Neuronal stem cell (in vitro differentiated cells): ENCODE data around the gene ATG14.

Experiments used
- DNase-seq: peaks from one replicate; pipeline ENCODE4 v3.0.0-alpha.2; 2013; ENCODE audit warnings: low spot score
- H2AFZ ChIP-seq: one replicate; pipeline ENCODE4 v1.6.1; 2013; ENCODE audit warnings: mild to moderate bottlenecking, low read length, inconsistent platforms
- H2AK5ac ChIP-seq: 2 replicates; pipeline ENCODE4 v1.6.1; 2013; ENCODE audit warnings: low read depth, mild to moderate bottlenecking, inconsistent platforms, low read length, moderate library complexity, mixed read lengths
- H2BK120ac ChIP-seq: 2 replicates; pipeline ENCODE4 v1.6.1; 2013; ENCODE audit warnings: low read depth, mild to moderate bottlenecking, inconsistent platforms, low read length, moderate library complexity, mixed read lengths
- H2BK12ac ChIP-seq: one replicate; pipeline ENCODE4 v1.6.1; 2013; ENCODE audit warnings: low read length, inconsistent platforms
- H2BK15ac ChIP-seq: 2 replicates; pipeline ENCODE4 v1.6.1; 2013; ENCODE audit warnings: mild to moderate bottlenecking, low read length, inconsistent platforms, mixed read lengths
- H2BK5ac ChIP-seq: one replicate; pipeline ENCODE4 v1.6.1; 2013; ENCODE audit warnings: inconsistent platforms, mild to moderate bottlenecking, low read length, moderate library complexity
- H3K14ac ChIP-seq: one replicate; pipeline ENCODE4 v1.6.1; 2013; ENCODE audit warnings: low read length, inconsistent platforms
- H3K18ac ChIP-seq: 2 replicates; pipeline ENCODE4 v1.6.1; 2013; ENCODE audit warnings: low read length, inconsistent platforms
- H3K23ac ChIP-seq: 2 replicates; pipeline ENCODE4 v1.6.1; 2013; ENCODE audit warnings: low read depth, mild to moderate bottlenecking, mixed read lengths, low read length, inconsistent platforms; ENCODE audit not compliant: poor library complexity
- H3K27ac ChIP-seq: replicated peaks from 3 replicates; pipeline ENCODE4 v1.5.1; 2013; ENCODE audit warnings: low read length, inconsistent platforms
- H3K27me3 ChIP-seq, 3 experiments: 2 replicates each; pipeline ENCODE4 v1.6.1; 2013; ENCODE audit warnings: low read length in 3 of 3, mild to moderate bottlenecking in 2 of 3, inconsistent platforms in 1 of 3, low read depth in 1 of 3, mixed read lengths in 1 of 3, moderate library complexity in 1 of 3; ENCODE audit not compliant: control insufficient read depth in 3 of 3, insufficient read depth in 3 of 3
- H3K36me3 ChIP-seq, 2 donors: replicated peaks in 1 of 2; 2 replicates each; pipeline ENCODE4 v1.6.1; 2013; ENCODE audit warnings: low read length in 2 of 2; ENCODE audit not compliant: control insufficient read depth in 2 of 2, insufficient read depth in 2 of 2
- H3K4ac ChIP-seq: 2 replicates; pipeline ENCODE4 v1.6.1; 2013; ENCODE audit warnings: inconsistent platforms, mild to moderate bottlenecking, low read length, moderate library complexity
- H3K4me1 ChIP-seq, 2 donors: 1 replicate in 1 of 2; 2 replicates in 1 of 2; pipeline ENCODE4 v1.6.1; 2013; ENCODE audit warnings: low read length in 2 of 2, low read depth in 1 of 2; ENCODE audit not compliant: control insufficient read depth in 2 of 2, insufficient read depth in 1 of 2
- H3K4me2 ChIP-seq: one replicate; pipeline ENCODE4 v1.6.1; 2013; ENCODE audit warnings: mild to moderate bottlenecking, low read length, inconsistent platforms; ENCODE audit not compliant: insufficient read depth, poor library complexity, severe bottlenecking
- H3K4me3 ChIP-seq, 2 donors: 2 replicates each; pipeline ENCODE4 v1.5.1; 2013; ENCODE audit warnings: low read length in 2 of 2, mild to moderate bottlenecking in 2 of 2, inconsistent platforms in 1 of 2, moderate library complexity in 1 of 2
- H3K79me1 ChIP-seq: one replicate; pipeline ENCODE4 v1.6.1; 2013; ENCODE audit warnings: low read depth, mild to moderate bottlenecking, inconsistent platforms, low read length, moderate library complexity
- H3K9ac ChIP-seq: one replicate; pipeline ENCODE4 v1.6.1; 2013; ENCODE audit warnings: mild to moderate bottlenecking, low read depth, low read length, inconsistent platforms; ENCODE audit not compliant: poor library complexity
- H3K9me3 ChIP-seq, 2 donors: replicated peaks in 1 of 2; 2 replicates each; pipeline versions ENCODE3 to v1.6.1; 2013; ENCODE audit warnings: low read length in 2 of 2, mild to moderate bottlenecking in 2 of 2, inconsistent platforms in 1 of 2, low read depth in 1 of 2, mixed read lengths in 1 of 2, moderate library complexity in 1 of 2; ENCODE audit not compliant: control insufficient read depth in 2 of 2, insufficient read depth in 1 of 2
- H4K8ac ChIP-seq: one replicate; pipeline ENCODE4 v1.6.1; 2013; ENCODE audit warnings: low read depth, mild to moderate bottlenecking, inconsistent platforms, low read length, moderate library complexity
- H4K91ac ChIP-seq: one replicate; pipeline ENCODE4 v1.6.1; 2013; ENCODE audit warnings: low read length, low read depth, mild to moderate bottlenecking, inconsistent platforms; ENCODE audit not compliant: poor library complexity
- WGBS, 2 donors: extraction: QIAGEN DNeasy Blood & Tissue Kit; methylation state at CpG; one replicate each; pipeline ENCODE4 v1.1.7; 2013; ENCODE audit warnings: missing lambda C conversion rate in 2 of 2, mixed read lengths in 1 of 2; ENCODE audit not compliant: insufficient read length in 2 of 2, insufficient replicate concordance in 1 of 2; ENCODE audit errors: extremely low coverage in 2 of 2; 5-methylcytosine and 5-hydroxymethylcytosine counted together

Gene ATG14

GRCh38 chr14:55382483-55382882 lies 29.1 kb downstream of the ATG14 start:
- H3K18ac ChIP-seq = no peak overlapping the region
- H3K36me3 ChIP-seq = peaks cover 18 to 82% of the 10 kb centered on the region in 2 donors
- no peak overlapping the region for H2AFZ ChIP-seq
- no peak overlapping the region for H3K9ac ChIP-seq
- H3K14ac ChIP-seq = no peak overlapping the region
- no peak overlapping the region for H2AK5ac ChIP-seq
- H3K4ac ChIP-seq = no peak overlapping the region
- no peak overlapping the region for H2BK120ac ChIP-seq
- H3K79me1 ChIP-seq = no peaks in the 10 kb centered on the region
- no peaks in the 10 kb centered on the region for H3K4me1 ChIP-seq
- no peak overlapping the region for H3K4me3 ChIP-seq
- H3K27me3 ChIP-seq = no peaks in the 10 kb centered on the region
- no peak overlapping the region for H4K8ac ChIP-seq
- no peak overlapping the region for H4K91ac ChIP-seq
- no peak overlapping the region for H3K27ac ChIP-seq
- H3K4me2 ChIP-seq = no peak overlapping the region
- no peaks in the 10 kb centered on the region for H3K9me3 ChIP-seq
- H3K23ac ChIP-seq = no peak overlapping the region
- no peak overlapping the region for H2BK15ac ChIP-seq
- DNase-seq = no peak
- WGBS, 2 donors = no CpG with 5 or more reads among the region's 4 CpGs
- H2BK5ac ChIP-seq = no peak overlapping the region
- no peak overlapping the region for H2BK12ac ChIP-seq

DNA sequence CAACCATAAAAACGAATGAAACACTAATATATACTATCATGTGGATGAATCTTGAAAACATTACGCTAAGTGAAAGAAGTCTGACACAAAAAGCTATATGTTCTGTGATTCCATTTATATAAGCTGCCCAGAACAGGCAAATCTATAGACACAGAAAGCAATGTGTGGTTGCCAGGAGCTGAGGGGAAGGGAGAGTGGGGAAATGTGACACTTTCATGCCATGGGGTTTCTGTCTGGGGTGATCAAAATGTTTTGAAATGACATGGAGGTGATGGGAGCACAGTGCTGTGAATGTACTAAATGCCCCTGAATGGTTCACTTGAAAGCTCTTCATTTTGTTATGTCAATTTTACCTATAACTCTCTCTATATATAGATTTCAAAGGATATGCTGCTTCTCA lies 30.1 kb downstream of the ATG14 start:
- no peak for DNase-seq
- Histone ChIP-seq H4K91ac (no peak overlapping the region), H2BK12ac (no peak overlapping the region), H3K9me3 (no peaks in the 10 kb centered on the region), H2AFZ (no peak overlapping the region), H3K36me3 (peaks cover 20 to 86% of the 10 kb centered on the region in 2 donors), H3K27me3 (no peaks in the 10 kb centered on the region), H2BK15ac (no peak overlapping the region), H4K8ac (no peak overlapping the region), H3K9ac (no peak overlapping the region), H3K14ac (no peak overlapping the region), H3K4me2 (no peak overlapping the region), H3K23ac (no peak overlapping the region), H2BK120ac (no peak overlapping the region), H3K27ac (no peak overlapping the region), H3K4ac (no peak overlapping the region), H3K18ac (no peak overlapping the region), H2AK5ac (no peak overlapping the region), H3K4me1 (no peaks in the 10 kb centered on the region), H2BK5ac (no peak overlapping the region), H3K4me3 (no peak overlapping the region), H3K79me1 (no peaks in the 10 kb centered on the region)
- no CpG with 5 or more reads among the region's 2 CpGs for WGBS, 2 donors

- DNase-seq = no peak
- Histone ChIP-seq H2BK15ac (no peak overlapping the region), H3K27me3 (no peaks in the 10 kb centered on the region), H2BK5ac (no peak overlapping the region), H3K4ac (no peak overlapping the region), H3K9me3 (no peaks in the 10 kb centered on the region), H3K4me2 (no peak overlapping the region), H3K14ac (no peak overlapping the region), H4K8ac (no peak overlapping the region), H2BK12ac (no peak overlapping the region), H3K4me1 (no peaks in the 10 kb centered on the region), H3K36me3 (peaks cover 18 to 86% of the 10 kb centered on the region in 2 donors), H2AK5ac (no peak overlapping the region), H3K18ac (no peak overlapping the region), H3K27ac (no peak overlapping the region), H3K4me3 (no peak overlapping the region), H3K79me1 (no peaks in the 10 kb centered on the region), H3K23ac (no peak overlapping the region), H3K9ac (no peak overlapping the region), H2BK120ac (no peak overlapping the region), H4K91ac (no peak overlapping the region), H2AFZ (no peak overlapping the region)
- no CpG with 5 or more reads among the region's 5 CpGs for WGBS, 2 donors
Observed at GRCh38 chr14:55381040-55381439, 30.6 kb downstream of the ATG14 start.

- no peak overlapping the region for H2BK5ac ChIP-seq
- no peak overlapping the region for H2BK15ac ChIP-seq
- H3K79me1 ChIP-seq = no peaks in the 10 kb centered on the region
- H4K91ac ChIP-seq = no peak overlapping the region
- H4K8ac ChIP-seq = no peak overlapping the region
- no peak overlapping the region for H3K14ac ChIP-seq
- no peak overlapping the region for H3K23ac ChIP-seq
- no peaks in the 10 kb centered on the region for H3K27me3 ChIP-seq
- DNase-seq = no peak
- H3K9me3 ChIP-seq = no peaks in the 10 kb centered on the region
- H3K4me2 ChIP-seq = no peak overlapping the region
- WGBS, 2 donors = no CpG with 5 or more reads among the region's 5 CpGs
- H2BK12ac ChIP-seq = no peak overlapping the region
- no peak overlapping the region for H2BK120ac ChIP-seq
- H2AFZ ChIP-seq = no peak overlapping the region
- H2AK5ac ChIP-seq = no peak overlapping the region
- no peak overlapping the region for H3K27ac ChIP-seq
- H3K4me3 ChIP-seq = no peak overlapping the region
- no peak overlapping the region for H3K9ac ChIP-seq
- H3K18ac ChIP-seq = no peak overlapping the region
- peaks cover 13 to 87% of the 10 kb centered on the region in 2 donors for H3K36me3 ChIP-seq
- no peak overlapping the region for H3K4ac ChIP-seq
- H3K4me1 ChIP-seq = no peaks in the 10 kb centered on the region
Observed at GRCh38 chr14:55377236-55377635, 34.4 kb downstream of the ATG14 start.
